Epithelial cell of esophagus (primary cell): ENCODE results near the gene ARID1B.
"Not testable (repeated sequence)": the region's sequence is repeated elsewhere in the genome, so short reads cannot be mapped to it uniquely, and the experiment has no call there.

Source experiments
- DNase-seq: peaks from one replicate; pipeline ENCODE4 v3.0.0; 2010; ENCODE audit warnings: low read depth
- H3K4me3 ChIP-seq: 2 replicates; pipeline ENCODE4 v1.5.1; 2011; ENCODE audit warnings: mild to moderate bottlenecking, low read length, control low read depth
- TF ChIP-seq, protein P1 (sequence below): IDR thresholded peaks from 2 replicates; pipeline ENCODE4 v1.5.1; 2011; ENCODE audit warnings: low read depth, mild to moderate bottlenecking, low read length, control low read depth, inconsistent platforms; ENCODE audit not compliant: insufficient read depth; ENCODE audit errors: missing control alignments

The ARID1B gene

DNA sequence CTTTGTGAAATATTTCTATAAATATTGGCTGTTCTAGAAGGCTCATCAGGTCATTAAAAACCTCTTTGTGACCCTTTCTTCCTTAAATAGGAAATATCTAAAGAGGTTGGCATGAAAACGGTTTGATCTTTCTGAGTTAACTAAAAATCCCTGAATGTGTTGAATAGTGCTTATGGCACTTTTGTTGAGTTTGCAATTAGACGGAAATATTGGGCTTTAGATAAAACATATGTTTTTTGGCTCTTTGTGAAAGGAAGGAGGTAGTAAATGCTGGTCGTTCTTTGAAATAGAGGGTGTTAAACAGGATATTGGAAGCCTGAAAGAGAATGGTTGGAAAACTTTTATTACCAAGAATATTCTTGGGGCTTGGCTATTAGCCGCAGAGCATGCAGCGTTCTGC lies 163.0 kb downstream of the ARID1B start:
- no peak for DNase-seq
- TF ChIP-seq, protein P1, sequence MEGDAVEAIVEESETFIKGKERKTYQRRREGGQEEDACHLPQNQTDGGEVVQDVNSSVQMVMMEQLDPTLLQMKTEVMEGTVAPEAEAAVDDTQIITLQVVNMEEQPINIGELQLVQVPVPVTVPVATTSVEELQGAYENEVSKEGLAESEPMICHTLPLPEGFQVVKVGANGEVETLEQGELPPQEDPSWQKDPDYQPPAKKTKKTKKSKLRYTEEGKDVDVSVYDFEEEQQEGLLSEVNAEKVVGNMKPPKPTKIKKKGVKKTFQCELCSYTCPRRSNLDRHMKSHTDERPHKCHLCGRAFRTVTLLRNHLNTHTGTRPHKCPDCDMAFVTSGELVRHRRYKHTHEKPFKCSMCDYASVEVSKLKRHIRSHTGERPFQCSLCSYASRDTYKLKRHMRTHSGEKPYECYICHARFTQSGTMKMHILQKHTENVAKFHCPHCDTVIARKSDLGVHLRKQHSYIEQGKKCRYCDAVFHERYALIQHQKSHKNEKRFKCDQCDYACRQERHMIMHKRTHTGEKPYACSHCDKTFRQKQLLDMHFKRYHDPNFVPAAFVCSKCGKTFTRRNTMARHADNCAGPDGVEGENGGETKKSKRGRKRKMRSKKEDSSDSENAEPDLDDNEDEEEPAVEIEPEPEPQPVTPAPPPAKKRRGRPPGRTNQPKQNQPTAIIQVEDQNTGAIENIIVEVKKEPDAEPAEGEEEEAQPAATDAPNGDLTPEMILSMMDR: no peak
- H3K4me3 ChIP-seq: no peak overlapping the region

DNA sequence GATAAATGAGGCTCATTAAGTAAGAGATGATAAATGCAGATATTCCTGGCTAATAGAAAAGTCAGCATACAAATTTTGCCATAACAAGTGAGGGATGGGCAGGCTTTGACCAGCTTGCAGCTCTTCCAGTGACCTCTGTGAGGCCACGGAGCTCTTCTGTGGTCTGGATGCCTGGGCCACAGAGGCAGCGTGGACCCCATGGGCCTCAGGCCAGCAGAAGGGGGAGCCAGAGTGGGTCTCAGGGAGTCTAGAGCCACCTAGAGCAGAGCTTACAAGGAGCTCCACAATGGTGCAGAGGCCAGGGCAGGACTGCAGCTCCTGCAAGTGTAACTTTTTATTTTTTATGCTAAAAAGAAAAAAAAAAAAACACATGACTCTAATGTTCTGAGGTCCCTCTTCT lies 165.1 kb downstream of the ARID1B start:
- no peak for DNase-seq
- TF ChIP-seq, protein P1: no peak
- H3K4me3 ChIP-seq: no peak overlapping the region

DNA sequence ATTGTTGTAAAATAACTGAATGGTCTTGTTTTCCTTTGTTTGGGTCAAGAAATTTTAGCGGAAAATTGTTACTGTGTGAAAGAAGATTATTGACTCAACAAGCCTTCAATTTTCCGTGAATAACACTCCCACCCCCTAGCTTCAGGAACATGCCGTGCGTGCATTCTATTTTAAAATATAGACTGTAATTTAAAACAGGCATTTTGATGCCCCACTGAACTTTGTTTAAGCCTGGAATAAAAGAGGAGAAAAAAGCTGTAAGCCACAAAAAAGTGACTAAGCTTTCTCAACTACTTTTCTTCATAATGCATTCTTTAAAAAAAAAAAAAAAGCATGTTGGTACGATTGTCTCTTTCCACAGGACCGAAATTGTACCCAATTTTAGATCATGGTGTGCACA lies 166.0 kb downstream of the ARID1B start:
- TF ChIP-seq, protein P1: no peak
- no peak overlapping the region for H3K4me3 ChIP-seq
- DNase-seq: no peak

DNA sequence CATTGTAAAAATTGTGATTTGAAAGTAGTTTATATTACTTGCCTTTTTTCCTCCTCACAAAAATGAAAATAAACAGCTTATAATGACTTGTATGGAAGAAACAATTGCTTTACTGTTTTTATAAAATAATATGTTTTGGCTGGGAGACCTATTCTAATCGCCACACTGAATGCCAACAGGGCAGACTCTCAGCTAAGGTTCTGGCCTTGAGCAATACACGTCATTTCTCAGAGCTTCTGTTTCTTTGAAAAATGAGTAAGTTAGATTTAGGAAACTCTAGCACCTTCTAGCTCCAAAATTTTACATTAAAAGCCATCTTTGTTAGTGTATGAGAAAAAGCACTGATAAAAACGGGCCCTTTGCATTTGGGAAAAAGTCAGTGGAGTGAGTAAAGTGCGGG lies 166.6 kb downstream of the ARID1B start:
- DNase-seq: peak; percentile 23
- TF ChIP-seq, protein P1: no peak
- no peak overlapping the region for H3K4me3 ChIP-seq

DNA sequence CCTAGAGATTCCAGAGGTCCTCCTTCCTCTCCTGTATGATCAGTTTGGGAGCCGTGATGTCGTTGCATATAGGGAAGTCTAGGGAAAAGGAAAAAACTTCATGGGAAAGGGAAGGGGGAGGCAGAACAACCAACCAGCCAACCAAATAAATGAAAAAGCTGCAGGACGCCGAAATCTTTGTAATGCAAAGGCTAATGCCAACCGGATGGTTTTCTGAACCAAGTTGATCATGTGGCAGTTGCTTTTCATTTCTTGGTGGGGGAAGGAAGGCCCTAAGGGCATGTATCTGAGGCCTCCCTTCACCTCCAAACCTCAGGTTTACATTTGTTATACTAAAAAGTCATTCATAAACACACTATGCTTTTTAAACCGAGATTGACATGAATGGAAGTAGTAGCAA lies 167.2 kb downstream of the ARID1B start:
- no peak for DNase-seq
- H3K4me3 ChIP-seq: no peak overlapping the region
- TF ChIP-seq, protein P1: no peak

DNA sequence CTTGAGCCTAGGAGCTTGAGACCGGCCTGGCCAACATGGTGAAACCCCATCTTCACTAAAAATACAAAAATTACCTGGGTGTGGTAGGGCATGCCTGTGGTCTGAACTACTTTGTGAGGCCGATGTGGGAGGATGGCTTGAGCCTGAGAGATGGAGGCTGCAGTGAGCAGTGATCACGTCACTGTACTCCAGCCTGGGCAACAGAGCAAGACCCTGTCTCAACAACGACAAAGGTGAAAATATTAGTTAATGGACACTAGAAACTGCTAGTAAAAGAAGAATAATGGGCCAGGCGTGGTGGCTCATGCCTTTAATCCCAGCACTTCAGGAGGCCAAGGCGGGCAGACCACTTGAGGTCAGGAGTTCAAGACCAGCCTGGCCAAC lies 168.6 kb downstream of the ARID1B start:
- not testable (repeated sequence) for H3K4me3 ChIP-seq, DNase-seq

DNA sequence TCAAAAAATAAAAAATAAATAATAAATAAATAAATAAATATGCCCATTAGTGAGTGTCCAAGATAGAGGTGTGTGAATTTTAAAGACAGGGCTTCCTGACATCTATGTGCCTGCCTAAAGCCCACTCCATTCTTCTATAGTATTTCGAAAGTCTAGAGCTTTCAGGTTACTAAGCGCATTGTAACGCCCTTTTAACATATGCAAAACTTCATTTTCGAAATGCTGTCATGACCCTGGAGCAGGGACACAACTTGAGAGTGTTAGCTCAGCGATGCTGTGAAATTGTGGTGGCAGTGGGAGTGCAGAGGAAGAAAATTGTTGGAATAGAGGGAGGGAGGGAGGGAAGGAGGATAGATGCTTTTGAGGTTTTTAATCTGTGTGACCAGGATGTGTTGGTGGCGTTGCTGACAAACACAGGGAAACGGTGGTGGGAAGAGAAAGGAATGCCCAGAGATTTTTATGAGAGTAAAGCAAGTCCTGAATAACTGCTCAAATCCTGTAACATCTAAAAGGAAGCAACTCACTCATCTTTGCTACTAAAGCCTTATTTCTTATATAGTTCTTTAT lies 169.3 kb downstream of the ARID1B start:
- H3K4me3 ChIP-seq: no peak overlapping the region
- no peak for DNase-seq
- TF ChIP-seq, protein P1: no peak
